Measurements from ENCODE around the gene CST5. TPM values are rescaled to one million over a fixed set of nuclear protein-coding genes. Genes with fewer than 3 reads are reported as not detected.
A peak's percentile ranks its signal among the peaks of the same experiment; 100 is the strongest.
"Not testable (repeated sequence)": the region's sequence is repeated elsewhere in the genome, so short reads cannot be mapped to it uniquely, and the experiment has no call there.

The CST5 gene
- total and polyA plus RNA-seq, 8 donors = 0.21 to 3.3 (median 0.25) TPM; not detected in 5

DNA sequence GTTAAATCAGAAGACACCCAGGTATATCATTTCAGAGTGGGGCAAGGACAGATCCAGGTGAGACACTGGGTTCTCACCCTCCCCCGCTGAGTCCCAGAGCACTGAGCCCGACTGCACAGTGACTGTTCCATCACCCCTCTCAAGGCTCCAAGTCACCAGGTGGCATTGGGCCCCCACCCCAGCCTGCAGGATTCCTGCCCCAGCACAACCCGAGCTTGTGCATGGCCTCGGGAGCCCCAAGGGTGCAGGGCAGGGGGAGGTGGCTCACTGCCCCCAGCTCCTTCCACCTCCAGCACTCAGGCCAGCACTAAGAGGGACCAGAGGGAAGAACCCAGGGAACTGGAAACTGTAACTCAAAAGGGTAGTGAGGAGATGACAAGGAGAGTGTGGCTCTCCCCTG, 39.3 kb upstream of the CST5 start:
- no peaks in the 10 kb centered on the region for H3K27me3 ChIP-seq
- no peak for DNase-seq
- H3K36me3 ChIP-seq = no peaks in the 10 kb centered on the region
- H3K4me3 ChIP-seq = no peak overlapping the region
- TF ChIP-seq, protein P1, sequence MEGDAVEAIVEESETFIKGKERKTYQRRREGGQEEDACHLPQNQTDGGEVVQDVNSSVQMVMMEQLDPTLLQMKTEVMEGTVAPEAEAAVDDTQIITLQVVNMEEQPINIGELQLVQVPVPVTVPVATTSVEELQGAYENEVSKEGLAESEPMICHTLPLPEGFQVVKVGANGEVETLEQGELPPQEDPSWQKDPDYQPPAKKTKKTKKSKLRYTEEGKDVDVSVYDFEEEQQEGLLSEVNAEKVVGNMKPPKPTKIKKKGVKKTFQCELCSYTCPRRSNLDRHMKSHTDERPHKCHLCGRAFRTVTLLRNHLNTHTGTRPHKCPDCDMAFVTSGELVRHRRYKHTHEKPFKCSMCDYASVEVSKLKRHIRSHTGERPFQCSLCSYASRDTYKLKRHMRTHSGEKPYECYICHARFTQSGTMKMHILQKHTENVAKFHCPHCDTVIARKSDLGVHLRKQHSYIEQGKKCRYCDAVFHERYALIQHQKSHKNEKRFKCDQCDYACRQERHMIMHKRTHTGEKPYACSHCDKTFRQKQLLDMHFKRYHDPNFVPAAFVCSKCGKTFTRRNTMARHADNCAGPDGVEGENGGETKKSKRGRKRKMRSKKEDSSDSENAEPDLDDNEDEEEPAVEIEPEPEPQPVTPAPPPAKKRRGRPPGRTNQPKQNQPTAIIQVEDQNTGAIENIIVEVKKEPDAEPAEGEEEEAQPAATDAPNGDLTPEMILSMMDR (IDR thresholded peaks at IDR 0.05) = no peak
- no peaks in the 10 kb centered on the region for H3K9me3 ChIP-seq
- ATAC-seq = no peak
- H3K4me1 ChIP-seq = peaks cover 0 to 2% of the 10 kb centered on the region in 2 donors
- intact Hi-C loops (cut with DNase I) = no loop called here
- H3K27ac ChIP-seq = no peak overlapping the region

DNA sequence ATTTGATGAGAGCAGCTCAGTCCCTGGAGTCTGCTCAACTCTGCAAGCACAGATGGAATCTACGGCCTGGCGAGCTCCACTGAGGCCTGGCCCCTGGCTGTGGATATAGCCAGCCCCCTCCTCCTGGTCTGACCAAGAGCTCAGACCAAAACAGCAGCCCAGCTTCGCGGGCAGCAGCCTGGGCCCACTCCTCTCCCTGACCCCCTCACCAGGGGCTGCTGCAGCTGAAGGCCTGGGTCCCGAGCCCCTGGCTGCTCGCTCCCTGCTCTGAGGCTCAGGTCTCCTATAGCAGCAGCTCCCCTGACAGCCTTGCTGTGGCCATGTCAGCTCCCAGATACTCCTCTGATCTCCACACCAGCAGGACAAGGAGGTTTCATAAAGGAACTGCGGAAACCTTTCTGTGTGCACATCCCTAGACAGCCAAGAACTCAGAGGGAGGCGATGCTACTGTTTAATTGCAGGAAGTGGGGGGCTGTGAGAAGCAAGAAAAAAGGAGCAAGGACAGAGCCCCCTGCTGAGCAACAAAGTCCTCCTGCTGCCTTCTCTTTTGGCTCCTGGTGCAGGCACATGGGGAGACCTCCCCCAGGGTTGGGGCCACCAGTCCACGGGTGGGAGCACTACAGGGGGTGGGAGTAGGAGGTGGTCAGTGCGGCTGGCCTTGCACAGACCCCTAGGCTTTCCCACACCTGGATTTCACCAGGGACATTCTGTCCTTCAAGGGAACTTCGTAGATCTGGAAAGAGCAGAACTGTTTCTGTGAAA, 38.7 kb upstream of the CST5 start:
- TF ChIP-seq, protein P1 (IDR thresholded peaks at IDR 0.05) = no peak
- DNase-seq (no peak), ATAC-seq (no peak)
- Histone ChIP-seq H3K4me3 (no peak overlapping the region), H3K36me3 (no peaks in the 10 kb centered on the region), H3K27me3 (no peaks in the 10 kb centered on the region), H3K9me3 (no peaks in the 10 kb centered on the region), H3K4me1 (peaks cover 0 to 2% of the 10 kb centered on the region in 2 donors), H3K27ac (no peak overlapping the region)
- intact Hi-C loops (cut with DNase I) = no loop called here

DNA sequence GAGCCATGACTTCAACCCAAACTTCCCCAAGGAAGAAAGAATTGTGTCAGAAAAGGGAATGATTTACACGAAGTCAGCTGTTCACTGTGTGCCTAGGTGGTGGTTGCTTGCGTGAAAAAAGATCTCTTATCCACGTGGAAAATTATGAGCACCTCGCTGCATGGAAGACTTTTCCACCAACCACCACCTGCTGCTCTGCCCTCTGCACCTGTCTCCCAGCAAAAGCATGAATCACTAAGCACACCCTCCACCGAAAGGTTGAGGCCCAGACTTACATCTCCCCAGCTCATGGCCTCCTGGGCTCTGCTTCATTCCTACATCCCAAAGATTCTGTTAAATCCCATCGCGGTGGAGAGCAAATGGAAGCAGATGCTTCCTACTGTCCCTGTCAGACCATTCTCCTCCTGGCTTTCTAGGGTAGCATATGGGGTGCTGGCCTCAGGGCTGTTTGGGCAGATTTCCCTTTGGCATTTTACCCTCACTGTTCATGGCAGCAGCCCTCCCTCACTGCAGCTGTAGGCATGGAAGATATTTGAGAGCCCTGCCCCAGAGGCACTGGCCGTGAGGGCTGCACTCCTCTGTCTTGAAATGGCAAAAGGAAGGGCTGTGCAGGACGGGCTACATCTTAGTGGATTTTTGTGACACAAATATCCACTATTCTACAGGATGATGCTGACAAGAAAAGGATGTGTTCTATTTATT, 37.6 kb upstream of the CST5 start:
- no peak for ATAC-seq
- Histone ChIP-seq H3K9me3 (no peaks in the 10 kb centered on the region), H3K4me3 (no peak overlapping the region), H3K4me1 (peaks cover 0 to 2% of the 10 kb centered on the region in 2 donors), H3K27me3 (no peaks in the 10 kb centered on the region), H3K36me3 (no peaks in the 10 kb centered on the region), H3K27ac (no peak overlapping the region)
- DNase-seq = no peak
- intact Hi-C loops (cut with DNase I) = no loop called here
- TF ChIP-seq, protein P1 (IDR thresholded peaks at IDR 0.05) = no peak

DNA sequence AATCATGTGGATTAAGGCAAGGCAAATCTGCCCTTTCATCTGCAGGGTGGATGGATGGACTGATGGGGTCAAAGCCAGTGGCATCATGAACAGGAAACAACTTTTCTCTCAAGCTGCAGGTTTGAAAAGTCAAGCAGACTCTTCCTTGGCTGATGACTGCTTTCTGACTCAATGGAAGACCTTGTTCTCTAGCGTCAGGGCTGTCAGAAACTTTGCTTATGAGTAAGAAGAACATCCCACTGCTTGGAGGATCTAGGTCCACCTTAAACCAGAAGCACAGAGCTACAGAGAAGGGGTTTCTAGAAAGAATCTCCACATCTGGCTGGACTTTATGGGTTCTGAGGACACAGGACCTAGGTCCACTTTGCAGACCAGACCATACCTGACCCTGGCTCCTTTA, 36.3 kb upstream of the CST5 start:
- intact Hi-C loops (cut with DNase I) = no loop called here
- Histone ChIP-seq H3K36me3 (no peaks in the 10 kb centered on the region), H3K27ac (no peak overlapping the region), H3K27me3 (no peaks in the 10 kb centered on the region), H3K4me3 (no peak overlapping the region), H3K9me3 (no peaks in the 10 kb centered on the region), H3K4me1 (peaks cover 0 to 2% of the 10 kb centered on the region in 2 donors)
- ATAC-seq (no peak), DNase-seq (no peak)
- TF ChIP-seq, protein P1 (IDR thresholded peaks at IDR 0.05) = no peak

DNA sequence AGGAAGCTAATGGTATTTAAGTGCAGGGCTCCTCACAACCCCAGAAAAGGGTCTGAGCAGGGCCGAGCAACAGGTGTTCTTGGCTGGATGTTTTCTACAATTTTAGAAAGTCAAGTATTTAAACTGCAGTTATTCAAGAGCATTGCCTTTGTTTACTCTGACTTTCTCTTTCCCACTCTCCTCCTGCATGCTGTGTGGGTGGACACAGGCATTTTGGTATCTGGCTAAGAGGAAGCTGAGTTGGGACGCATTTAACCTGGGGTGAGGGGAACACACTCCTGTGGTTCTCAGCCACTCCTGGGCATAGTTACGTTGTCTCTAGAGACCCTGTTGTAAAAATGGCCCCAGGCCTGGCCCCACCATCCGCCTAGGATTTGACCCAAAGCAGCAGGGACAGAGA, 34.9 kb upstream of the CST5 start:
- peak; percentile 87 for ATAC-seq
- not testable (repeated sequence) for DNase-seq

More for the DNA sequence above, 34.9 kb upstream of the CST5 start:
- H3K27ac ChIP-seq; H3K9me3 ChIP-seq; H3K4me1 ChIP-seq; intact Hi-C loops (cut with DNase I); H3K36me3 ChIP-seq; H3K4me3 ChIP-seq; H3K27me3 ChIP-seq: not testable (repeated sequence)
